ENCODE measurements around the gene DDIT4L. TPM values are rescaled to one million over a fixed set of nuclear protein-coding genes. Genes with fewer than 3 reads are reported as not detected.

Gene DDIT4L
- total and polyA plus RNA-seq, 2 of the 13 experiments (the other 11 are each of a cell fraction or from before 2014, with no cell fraction given) = not detected

DNA sequence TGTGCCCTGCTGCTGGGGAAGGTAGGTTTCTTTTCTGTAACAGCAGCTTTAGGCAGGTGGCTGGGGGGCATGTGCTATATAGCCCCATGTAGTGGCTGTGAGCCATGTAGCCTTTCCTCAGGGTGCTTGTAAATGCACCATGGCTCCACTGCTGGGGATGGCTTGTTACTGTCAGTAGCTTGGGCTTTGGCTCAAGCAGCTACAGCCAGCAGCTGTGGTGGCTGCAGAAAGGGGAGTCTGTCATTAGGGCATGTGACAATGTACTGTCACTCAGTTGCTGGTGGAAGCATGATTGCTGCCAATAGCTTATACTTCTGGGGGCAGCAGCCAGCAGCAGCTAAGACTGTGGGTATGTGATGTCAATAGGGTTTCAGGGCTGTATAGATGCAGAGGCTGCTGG is 33.9 kb upstream of the DDIT4L start:
- Histone ChIP-seq H2AFZ (ENCODE audit: low read length) (no peak overlapping the region), H3K27ac (ENCODE audit: extremely low read length, insufficient read depth, low read length) (no peak overlapping the region), H3K9ac (ENCODE audit: insufficient read depth, low read depth, low read length) (no peak overlapping the region), H3K79me2 (ENCODE audit: insufficient read depth, low read length) (no peaks in the 10 kb centered on the region), H3K4me3 (replicated peaks in 1 of 3; ENCODE audit: insufficient read depth in 1 of 3, low read depth in 2 of 3, low read length in 3 of 3) (no peak overlapping the region), H3K9me3 (ENCODE audit: low read length) (peaks cover 64% of the 10 kb centered on the region), H3K4me1 (ENCODE audit: insufficient read depth, low read length) (no peaks in the 10 kb centered on the region), H3K4me2 (ENCODE audit: low read depth, low read length) (no peak overlapping the region), H3K27me3 (ENCODE audit: control insufficient read depth in 1 of 2, insufficient read depth in 2 of 2, low read length in 2 of 2) (no peaks in the 10 kb centered on the region), H4K20me1 (ENCODE audit: insufficient read depth, low read length) (no peaks in the 10 kb centered on the region), H3K36me3 (replicated peaks in 1 of 2; ENCODE audit: control insufficient read depth in 1 of 2, insufficient read depth in 2 of 2, low read length in 2 of 2) (no peaks in the 10 kb centered on the region)
- no peak for TF ChIP-seq ZNF224 (CRISPR knock-in tag; IDR thresholded peaks at IDR 0.05)
- TF ChIP-seq BRD4 (CRISPR knock-in tag; IDR thresholded peaks at IDR 0.05) = no peak
- TF ChIP-seq CHD2 (IDR thresholded peaks at IDR 0.05; ENCODE audit: low read depth, low read length) = no peak
- TF ChIP-seq POLR2A (IDR thresholded peaks at IDR 0.05; ENCODE audit: insufficient read depth in 1 of 2, low read depth in 2 of 2, low read length in 2 of 2) = no peak
- TF ChIP-seq ZNF878 (CRISPR knock-in tag; IDR thresholded peaks at IDR 0.05) = no peak
- FAIRE-seq = no peak
- POLR2A ChIA-PET = no interaction called here
- intact Hi-C loops (cut with micrococcal nuclease; ENCODE audit: unreplicated experiment) = no loop called here
- ATAC-seq = no peak
- DNase-seq (ENCODE audit: low spot score) = no peak
- CTCF ChIA-PET (ENCODE audit: low intra/inter-chr PET ratio, low total read pairs) = no interaction called here
- in situ Hi-C loops (cut with HindIII; ENCODE audit: extremely low pct_ligation_motif_present, low pct_unique_long_range_greater_than_20kb) = no loop called here
- BruUV-seq (replicated peaks) = no TSS peak

- Histone ChIP-seq H4K20me1 (ENCODE audit: insufficient read depth, low read length) (no peaks in the 10 kb centered on the region), H2AFZ (ENCODE audit: low read length) (no peak overlapping the region), H3K27ac (ENCODE audit: extremely low read length, insufficient read depth, low read length) (no peak overlapping the region), H3K27me3 (ENCODE audit: control insufficient read depth in 1 of 2, insufficient read depth in 2 of 2, low read length in 2 of 2) (no peaks in the 10 kb centered on the region), H3K4me3 (replicated peaks in 1 of 3; ENCODE audit: insufficient read depth in 1 of 3, low read depth in 2 of 3, low read length in 3 of 3) (no peak overlapping the region), H3K4me2 (ENCODE audit: low read depth, low read length) (no peak overlapping the region), H3K79me2 (ENCODE audit: insufficient read depth, low read length) (no peaks in the 10 kb centered on the region), H3K4me1 (ENCODE audit: insufficient read depth, low read length) (no peaks in the 10 kb centered on the region), H3K36me3 (replicated peaks in 1 of 2; ENCODE audit: control insufficient read depth in 1 of 2, insufficient read depth in 2 of 2, low read length in 2 of 2) (no peaks in the 10 kb centered on the region), H3K9ac (ENCODE audit: insufficient read depth, low read depth, low read length) (no peak overlapping the region), H3K9me3 (ENCODE audit: low read length) (no peaks in the 10 kb centered on the region)
- POLR2A ChIA-PET = no interaction called here
- ATAC-seq (no peak), FAIRE-seq (no peak), DNase-seq (ENCODE audit: low spot score) (no peak)
- CTCF ChIA-PET (ENCODE audit: low intra/inter-chr PET ratio, low total read pairs) = no interaction called here
- BruUV-seq (replicated peaks) = no TSS peak
- intact Hi-C loops (cut with micrococcal nuclease; ENCODE audit: unreplicated experiment) = no loop called here
- TF ChIP-seq ZEB1 (IDR thresholded peaks at IDR 0.05; ENCODE audit: insufficient replicate concordance, low read depth) (no peak), GLMP (CRISPR knock-in tag; IDR thresholded peaks at IDR 0.05; ENCODE audit: borderline replicate concordance) (no peak)
- in situ Hi-C loops (cut with HindIII; ENCODE audit: extremely low pct_ligation_motif_present, low pct_unique_long_range_greater_than_20kb) = no loop called here
- WGBS (ENCODE audit: low lambda C conversion rate) = 0% methylated on average over 1 of the region's 1 CpG
These were observed 18.7 kb upstream of the DDIT4L start for GRCh38 chr4:100208964-100209363.
